IPS DF 6.9 (cell line): ENCODE measurements around the gene RABGAP1L.
A peak's percentile ranks its signal among the peaks of the same experiment; 100 is the strongest.
"Not testable (repeated sequence)": the region's sequence is repeated elsewhere in the genome, so short reads cannot be mapped to it uniquely, and the experiment has no call there.

ENCODE experiments used
- DNase-seq: peaks from one replicate; pipeline ENCODE4 v3.0.0-alpha.2; 2013; ENCODE audit warnings: low read depth, low spot score
- H3K27ac ChIP-seq: one replicate; pipeline ENCODE4 v1.5.1; 2013; ENCODE audit warnings: low read length, control low read depth
- H3K27me3 ChIP-seq: 2 replicates; pipeline ENCODE4 v1.6.1; 2013; ENCODE audit warnings: mild to moderate bottlenecking, low read length; ENCODE audit not compliant: control insufficient read depth, insufficient read depth
- H3K36me3 ChIP-seq: 2 replicates; pipeline ENCODE4 v1.6.1; 2013; ENCODE audit warnings: low read length; ENCODE audit not compliant: control insufficient read depth, insufficient read depth
- H3K4me1 ChIP-seq: 2 replicates; pipeline ENCODE4 v1.6.1; 2013; ENCODE audit warnings: low read length; ENCODE audit not compliant: control insufficient read depth, insufficient read depth
- H3K4me3 ChIP-seq: 2 replicates; pipeline ENCODE4 v1.5.1; 2013; ENCODE audit warnings: mild to moderate bottlenecking, low read length
- H3K9me3 ChIP-seq: 2 replicates; pipeline ENCODE4 v1.6.1; 2013; ENCODE audit warnings: low read length, inconsistent platforms; ENCODE audit not compliant: control insufficient read depth, insufficient read depth
- WGBS: extraction: QIAGEN DNeasy Blood & Tissue Kit; methylation state at CpG from one replicate; pipeline ENCODE4 v1.1.7; 2013; ENCODE audit warnings: mixed read lengths, missing lambda C conversion rate; ENCODE audit not compliant: insufficient read length, insufficient coverage; 5-methylcytosine and 5-hydroxymethylcytosine counted together

Gene RABGAP1L

GRCh38 chr1:174159252-174160108 lies at the start of gene RABGAP1L:
Gene RABGAP1L (plus strand): TSS chr1:174159520.
- Histone ChIP-seq H3K36me3 (no peaks in the 10 kb centered on the region), H3K27me3 (no peaks in the 10 kb centered on the region), H3K4me1 (no peaks in the 10 kb centered on the region), H3K4me3 (peak within 1 kb of the TSS; percentile 80), H3K9me3 (no peaks in the 10 kb centered on the region; the same call in 1 of the 2 replicates), H3K27ac (no peak within 1 kb of the TSS)
- no CpG with 5 or more reads among the region's 98 CpGs for WGBS
- peak; percentile 78 for DNase-seq

- no peaks in the 10 kb centered on the region for H3K9me3 ChIP-seq
- H3K4me1 ChIP-seq = no peaks in the 10 kb centered on the region
- H3K27me3 ChIP-seq = no peaks in the 10 kb centered on the region
- WGBS = no CpG with 5 or more reads among the region's 1 CpG
- no peak overlapping the region for H3K27ac ChIP-seq
- no peaks in the 10 kb centered on the region for H3K36me3 ChIP-seq
- DNase-seq = no peak
- H3K4me3 ChIP-seq = no peak overlapping the region
These were observed 49.3 kb upstream of the RABGAP1L start for GRCh38 chr1:174110053-174110452.

GRCh38 chr1:174112489-174113162 lies 46.7 kb upstream of the RABGAP1L start:
- DNase-seq = no peak
- H3K4me1 ChIP-seq = no peaks in the 10 kb centered on the region
- H3K27ac ChIP-seq = no peak overlapping the region
- no peaks in the 10 kb centered on the region for H3K27me3 ChIP-seq
- no peaks in the 10 kb centered on the region for H3K36me3 ChIP-seq
- WGBS = 100% methylated on average over 1 of the region's 5 CpGs
- H3K4me3 ChIP-seq = no peak overlapping the region
- no peaks in the 10 kb centered on the region for H3K9me3 ChIP-seq

- Histone ChIP-seq H3K4me3 (no peak overlapping the region), H3K9me3 (no peaks in the 10 kb centered on the region), H3K27me3 (no peaks in the 10 kb centered on the region), H3K27ac (no peak overlapping the region), H3K36me3 (no peaks in the 10 kb centered on the region), H3K4me1 (no peaks in the 10 kb centered on the region)
- no CpG with 5 or more reads among the region's 2 CpGs for WGBS
- no peak for DNase-seq
These were observed 45.2 kb upstream of the RABGAP1L start for GRCh38 chr1:174114106-174114505.

- Histone ChIP-seq H3K4me1 (no peaks in the 10 kb centered on the region), H3K36me3 (no peaks in the 10 kb centered on the region), H3K9me3 (no peaks in the 10 kb centered on the region), H3K27ac (no peak overlapping the region), H3K4me3 (no peak overlapping the region), H3K27me3 (no peaks in the 10 kb centered on the region)
- no CpG with 5 or more reads among the region's 6 CpGs for WGBS
- DNase-seq = peak; percentile 68
These were observed 44.4 kb upstream of the RABGAP1L start for GRCh38 chr1:174114788-174115448.

GRCh38 chr1:174116042-174116441 lies 43.3 kb upstream of the RABGAP1L start:
- no peak for DNase-seq
- H3K9me3 ChIP-seq = no peaks in the 10 kb centered on the region
- H3K27ac ChIP-seq = no peak overlapping the region
- whole genome bisulfite sequencing = no CpG with 5 or more reads among the region's 1 CpG
- no peaks in the 10 kb centered on the region for H3K4me1 ChIP-seq
- H3K27me3 ChIP-seq = no peaks in the 10 kb centered on the region
- H3K4me3 ChIP-seq = no peak overlapping the region
- no peaks in the 10 kb centered on the region for H3K36me3 ChIP-seq

- DNase-seq = no peak
- H3K36me3 ChIP-seq = no peaks in the 10 kb centered on the region
- H3K4me3 ChIP-seq = no peak overlapping the region
- no peaks in the 10 kb centered on the region for H3K9me3 ChIP-seq
- no peak overlapping the region for H3K27ac ChIP-seq
- no peaks in the 10 kb centered on the region for H3K27me3 ChIP-seq
- no peaks in the 10 kb centered on the region for H3K4me1 ChIP-seq
These were observed 40.6 kb upstream of the RABGAP1L start for GRCh38 chr1:174118751-174119150.

GRCh38 chr1:174122318-174122717 lies 37.0 kb upstream of the RABGAP1L start:
- not testable (repeated sequence) for H3K27me3 ChIP-seq, DNase-seq, H3K36me3 ChIP-seq, H3K27ac ChIP-seq, H3K4me3 ChIP-seq, H3K4me1 ChIP-seq, H3K9me3 ChIP-seq
- no CpG with 5 or more reads among the region's 1 CpG for WGBS

GRCh38 chr1:174123843-174124242 lies 35.5 kb upstream of the RABGAP1L start:
- H3K4me3 ChIP-seq = no peak overlapping the region
- no peaks in the 10 kb centered on the region for H3K9me3 ChIP-seq
- H3K27ac ChIP-seq = no peak overlapping the region
- H3K4me1 ChIP-seq = no peaks in the 10 kb centered on the region
- H3K36me3 ChIP-seq = no peaks in the 10 kb centered on the region
- H3K27me3 ChIP-seq = no peaks in the 10 kb centered on the region
- DNase-seq = no peak

GRCh38 chr1:174127176-174127575 lies 32.1 kb upstream of the RABGAP1L start:
- not testable (repeated sequence) for H3K27me3 ChIP-seq, H3K36me3 ChIP-seq, H3K27ac ChIP-seq, H3K4me3 ChIP-seq, H3K4me1 ChIP-seq, DNase-seq, H3K9me3 ChIP-seq
- WGBS = no CpG with 5 or more reads among the region's 1 CpG
